Measurements from ENCODE around the gene ATG10. TPM values are rescaled to one million over a fixed set of nuclear protein-coding genes. Genes with fewer than 3 reads are reported as not detected.

Gene ATG10
- total and polyA plus RNA-seq, 7 donors, result 4.2 to 7.4 (median 6.0) TPM

DNA sequence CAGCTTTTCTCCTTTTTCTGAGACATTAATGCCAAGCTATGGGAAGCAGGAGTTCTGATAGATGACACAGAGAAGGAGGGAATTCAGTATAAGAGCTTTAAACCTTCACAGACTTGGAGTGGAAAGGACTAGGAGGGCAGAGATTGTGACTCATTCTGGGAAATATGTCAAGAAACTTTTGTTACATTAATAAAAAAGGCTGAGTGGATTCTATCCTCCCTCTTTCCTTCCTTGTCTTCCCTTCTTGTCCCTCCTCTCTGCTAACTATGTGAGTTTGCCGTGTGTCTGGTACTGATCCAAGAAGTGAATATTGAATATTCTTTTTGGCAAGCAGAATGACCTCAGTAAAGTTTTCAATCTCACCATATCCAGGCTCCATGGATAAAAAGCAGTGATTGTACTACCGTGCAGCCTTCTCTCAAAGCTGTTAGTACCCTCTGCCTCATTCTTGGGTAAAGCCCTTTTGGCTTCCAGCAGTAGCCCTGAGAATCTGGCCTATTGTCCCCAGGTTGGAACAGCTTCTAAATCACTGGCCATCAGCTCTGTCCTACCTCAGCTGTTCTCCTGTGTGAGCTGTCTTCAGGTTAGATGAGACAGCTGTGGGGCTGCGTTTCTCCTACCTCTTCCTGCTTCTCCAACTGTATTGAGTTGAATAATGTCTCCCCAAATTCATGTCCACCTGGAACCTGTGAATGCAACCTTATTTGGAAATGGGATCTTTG is 73.9 kb downstream of the ATG10 start:
- Histone ChIP-seq H3K9me3 (peaks cover 7% of the 10 kb centered on the region), H3K27me3 (ENCODE audit: insufficient read depth in 3 of 3, low read length in 2 of 3) (no peaks in the 10 kb centered on the region), H3K36me3 (ENCODE audit: insufficient read depth in 1 of 2, low read depth in 1 of 2) (no peaks in the 10 kb centered on the region), H3K4me3 (no peak overlapping the region), H3K4me1 (no peaks in the 10 kb centered on the region), H3K27ac (no peak overlapping the region)
- ATAC-seq, result no peak
- 31 to 50% (median 40%) methylated on average over 3 of the region's 3 CpGs for WGBS, 3 donors
- TF ChIP-seq, protein P1, sequence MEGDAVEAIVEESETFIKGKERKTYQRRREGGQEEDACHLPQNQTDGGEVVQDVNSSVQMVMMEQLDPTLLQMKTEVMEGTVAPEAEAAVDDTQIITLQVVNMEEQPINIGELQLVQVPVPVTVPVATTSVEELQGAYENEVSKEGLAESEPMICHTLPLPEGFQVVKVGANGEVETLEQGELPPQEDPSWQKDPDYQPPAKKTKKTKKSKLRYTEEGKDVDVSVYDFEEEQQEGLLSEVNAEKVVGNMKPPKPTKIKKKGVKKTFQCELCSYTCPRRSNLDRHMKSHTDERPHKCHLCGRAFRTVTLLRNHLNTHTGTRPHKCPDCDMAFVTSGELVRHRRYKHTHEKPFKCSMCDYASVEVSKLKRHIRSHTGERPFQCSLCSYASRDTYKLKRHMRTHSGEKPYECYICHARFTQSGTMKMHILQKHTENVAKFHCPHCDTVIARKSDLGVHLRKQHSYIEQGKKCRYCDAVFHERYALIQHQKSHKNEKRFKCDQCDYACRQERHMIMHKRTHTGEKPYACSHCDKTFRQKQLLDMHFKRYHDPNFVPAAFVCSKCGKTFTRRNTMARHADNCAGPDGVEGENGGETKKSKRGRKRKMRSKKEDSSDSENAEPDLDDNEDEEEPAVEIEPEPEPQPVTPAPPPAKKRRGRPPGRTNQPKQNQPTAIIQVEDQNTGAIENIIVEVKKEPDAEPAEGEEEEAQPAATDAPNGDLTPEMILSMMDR (IDR thresholded peaks at IDR 0.05), result no peak
- intact Hi-C loops (cut with DNase I), result no loop called here
- no peak for DNase-seq

DNA sequence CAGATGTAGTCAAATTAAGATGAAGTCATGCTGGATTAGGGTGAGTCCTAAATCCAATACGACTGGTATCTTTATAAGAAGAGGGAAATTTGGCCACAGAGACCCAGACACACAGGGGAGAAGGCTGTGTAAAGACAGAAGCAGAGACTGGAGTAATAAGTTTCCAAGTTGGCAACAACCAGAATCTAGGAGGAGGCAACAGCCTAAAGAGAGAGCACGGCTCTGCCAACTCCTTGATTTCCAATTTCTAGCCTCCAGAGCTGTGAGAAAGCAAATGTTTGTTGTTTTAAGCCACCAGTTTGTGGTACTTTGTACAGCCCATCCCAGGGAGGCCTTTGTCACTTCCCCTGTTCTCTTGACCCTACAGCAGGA is 74.4 kb downstream of the ATG10 start:
- TF ChIP-seq, protein P1 (IDR thresholded peaks at IDR 0.05), result no peak
- intact Hi-C loops (cut with DNase I), result no loop called here
- no peak for ATAC-seq

GRCh38 chr5:82050955-82051354 is 79.1 kb downstream of the ATG10 start:
- no peaks in the 10 kb centered on the region for H3K4me1 ChIP-seq
- H3K27ac ChIP-seq, result no peak overlapping the region
- no peak for DNase-seq
- no peak overlapping the region for H3K4me3 ChIP-seq
- TF ChIP-seq, protein P1 (IDR thresholded peaks at IDR 0.05), result no peak
- intact Hi-C loops (cut with DNase I), result no loop called here
- H3K9me3 ChIP-seq, result no peaks in the 10 kb centered on the region
- H3K27me3 ChIP-seq (ENCODE audit: insufficient read depth in 3 of 3, low read length in 2 of 3), result no peaks in the 10 kb centered on the region
- H3K36me3 ChIP-seq (ENCODE audit: insufficient read depth in 1 of 2, low read depth in 1 of 2), result no peaks in the 10 kb centered on the region
- ATAC-seq, result no peak
- WGBS, 3 donors, result 68 to 82% (median 69%) methylated on average over 4 of the region's 4 CpGs

More for the DNA sequence above, 74.4 kb downstream of the ATG10 start:
- WGBS, 3 donors, result 44 to 65% (median 47%) methylated on average over 2 of the region's 2 CpGs
- H3K4me3 ChIP-seq, result no peak overlapping the region
- H3K27me3 ChIP-seq (ENCODE audit: insufficient read depth in 3 of 3, low read length in 2 of 3), result no peaks in the 10 kb centered on the region
- no peaks in the 10 kb centered on the region for H3K36me3 ChIP-seq (ENCODE audit: insufficient read depth in 1 of 2, low read depth in 1 of 2)
- peaks cover 7% of the 10 kb centered on the region for H3K9me3 ChIP-seq
- no peak for DNase-seq
- no peak overlapping the region for H3K27ac ChIP-seq
- no peaks in the 10 kb centered on the region for H3K4me1 ChIP-seq

- Histone ChIP-seq H3K4me1 (no peaks in the 10 kb centered on the region), H3K9me3 (no peaks in the 10 kb centered on the region), H3K27me3 (ENCODE audit: insufficient read depth in 3 of 3, low read length in 2 of 3) (no peaks in the 10 kb centered on the region), H3K36me3 (ENCODE audit: insufficient read depth in 1 of 2, low read depth in 1 of 2) (no peaks in the 10 kb centered on the region), H3K4me3 (no peak overlapping the region), H3K27ac (no peak overlapping the region)
- WGBS, 3 donors, result 92 to 94% (median 93%) methylated on average over 3 of the region's 3 CpGs
- TF ChIP-seq, protein P1 (IDR thresholded peaks at IDR 0.05), result no peak
- intact Hi-C loops (cut with DNase I), result no loop called here
- ATAC-seq (no peak), DNase-seq (no peak)
Observed at GRCh38 chr5:82054004-82054710, 82.3 kb downstream of the ATG10 start.

All from psoas muscle (tissue), 8 donors.